Stimulated activated naive CD8-positive, alpha-beta T cell treated with anti-CD3 and anti-CD28 coated beads, Interleukin-15, Interleukin-2, amounts not matched to agents 100 ng/mL and 50 ng/mL, for 24 hours (primary cell): ENCODE data around the gene ROBO1.

Source experiments
- H3K27ac Mint-ChIP-seq: one replicate; pipeline ENCODE4 v1.8.0; 2021; ENCODE audit warnings: mild to moderate bottlenecking, mixed read lengths
- H3K27me3 Mint-ChIP-seq: one replicate; pipeline ENCODE4 v1.8.0; 2021; ENCODE audit warnings: mixed read lengths
- H3K36me3 Mint-ChIP-seq: one replicate; pipeline ENCODE4 v1.8.0; 2021; ENCODE audit warnings: low read depth, mixed read lengths
- H3K4me1 Mint-ChIP-seq: one replicate; pipeline ENCODE4 v1.8.0; 2021; ENCODE audit warnings: low read depth, mixed read lengths
- H3K4me3 Mint-ChIP-seq: one replicate; pipeline ENCODE4 v1.8.0; 2021; ENCODE audit warnings: mild to moderate bottlenecking, mixed read lengths
- H3K9me3 Mint-ChIP-seq: one replicate; pipeline ENCODE4 v1.8.0; 2021; ENCODE audit warnings: mixed read lengths

Gene ROBO1

GRCh38 chr3:78993375-78993774 lies 774.4 kb downstream of the ROBO1 start:
- no peaks in the 10 kb centered on the region for H3K4me1 Mint-ChIP-seq
- no peaks in the 10 kb centered on the region for H3K27me3 Mint-ChIP-seq
- H3K36me3 Mint-ChIP-seq, result no peaks in the 10 kb centered on the region
- H3K27ac Mint-ChIP-seq, result no peak overlapping the region
- peaks cover 14% of the 10 kb centered on the region for H3K9me3 Mint-ChIP-seq
- no peak overlapping the region for H3K4me3 Mint-ChIP-seq

- H3K4me3 Mint-ChIP-seq, result no peak overlapping the region
- no peak overlapping the region for H3K27ac Mint-ChIP-seq
- peaks cover 14% of the 10 kb centered on the region for H3K9me3 Mint-ChIP-seq
- H3K4me1 Mint-ChIP-seq, result no peaks in the 10 kb centered on the region
- H3K36me3 Mint-ChIP-seq, result no peaks in the 10 kb centered on the region
- H3K27me3 Mint-ChIP-seq, result no peaks in the 10 kb centered on the region
Observed at GRCh38 chr3:78992830-78993229, 775.0 kb downstream of the ROBO1 start.

GRCh38 chr3:78992400-78992799 lies 775.4 kb downstream of the ROBO1 start:
- H3K27ac Mint-ChIP-seq, result no peak overlapping the region
- H3K4me3 Mint-ChIP-seq, result no peak overlapping the region

GRCh38 chr3:78991656-78992055 lies 776.1 kb downstream of the ROBO1 start:
- H3K4me1 Mint-ChIP-seq, result no peaks in the 10 kb centered on the region
- no peaks in the 10 kb centered on the region for H3K36me3 Mint-ChIP-seq
- H3K27me3 Mint-ChIP-seq, result no peaks in the 10 kb centered on the region
- no peak overlapping the region for H3K27ac Mint-ChIP-seq
- H3K4me3 Mint-ChIP-seq, result no peak overlapping the region
- peaks cover 9% of the 10 kb centered on the region for H3K9me3 Mint-ChIP-seq

More at GRCh38 chr3:78992400-78992799, 775.4 kb downstream of the ROBO1 start:
- Mint-ChIP-seq H3K36me3 (no peaks in the 10 kb centered on the region), H3K27me3 (no peaks in the 10 kb centered on the region), H3K4me1 (no peaks in the 10 kb centered on the region), H3K9me3 (peaks cover 12% of the 10 kb centered on the region)

- no peak overlapping the region for H3K4me3 Mint-ChIP-seq
- H3K27ac Mint-ChIP-seq, result no peak overlapping the region
- H3K9me3 Mint-ChIP-seq, result peaks cover 2% of the 10 kb centered on the region
- H3K4me1 Mint-ChIP-seq, result no peaks in the 10 kb centered on the region
- H3K36me3 Mint-ChIP-seq, result no peaks in the 10 kb centered on the region
- H3K27me3 Mint-ChIP-seq, result no peaks in the 10 kb centered on the region
Observed at GRCh38 chr3:78990156-78990555, 777.6 kb downstream of the ROBO1 start.

- Mint-ChIP-seq H3K27ac (no peak overlapping the region), H3K27me3 (no peaks in the 10 kb centered on the region), H3K9me3 (peaks cover 4% of the 10 kb centered on the region), H3K4me1 (no peaks in the 10 kb centered on the region), H3K4me3 (no peak overlapping the region), H3K36me3 (no peaks in the 10 kb centered on the region)
Observed at GRCh38 chr3:78988324-78988723, 779.5 kb downstream of the ROBO1 start.

GRCh38 chr3:78986416-78987101 lies 781.2 kb downstream of the ROBO1 start:
- no peak overlapping the region for H3K4me3 Mint-ChIP-seq
- H3K4me1 Mint-ChIP-seq, result no peaks in the 10 kb centered on the region
- H3K9me3 Mint-ChIP-seq, result peaks cover 4% of the 10 kb centered on the region
- no peaks in the 10 kb centered on the region for H3K36me3 Mint-ChIP-seq
- no peaks in the 10 kb centered on the region for H3K27me3 Mint-ChIP-seq
- no peak overlapping the region for H3K27ac Mint-ChIP-seq

- H3K27ac Mint-ChIP-seq, result no peak overlapping the region
- H3K4me1 Mint-ChIP-seq, result no peaks in the 10 kb centered on the region
- no peaks in the 10 kb centered on the region for H3K36me3 Mint-ChIP-seq
- peaks cover 4% of the 10 kb centered on the region for H3K9me3 Mint-ChIP-seq
- no peak overlapping the region for H3K4me3 Mint-ChIP-seq
- no peaks in the 10 kb centered on the region for H3K27me3 Mint-ChIP-seq
Observed at GRCh38 chr3:78985981-78986380, 781.8 kb downstream of the ROBO1 start.

GRCh38 chr3:78979028-78979427 lies 788.8 kb downstream of the ROBO1 start:
- Mint-ChIP-seq H3K4me1 (no peaks in the 10 kb centered on the region), H3K9me3 (peaks cover 4% of the 10 kb centered on the region)

GRCh38 chr3:78978037-78978436 lies 789.8 kb downstream of the ROBO1 start:
- Mint-ChIP-seq H3K36me3 (no peaks in the 10 kb centered on the region), H3K4me3 (no peak overlapping the region), H3K9me3 (peaks cover 7% of the 10 kb centered on the region), H3K4me1 (no peaks in the 10 kb centered on the region), H3K27ac (no peak overlapping the region), H3K27me3 (no peaks in the 10 kb centered on the region)

More at GRCh38 chr3:78979028-78979427, 788.8 kb downstream of the ROBO1 start:
- H3K4me3 Mint-ChIP-seq, result no peak overlapping the region
- no peaks in the 10 kb centered on the region for H3K27me3 Mint-ChIP-seq
- H3K36me3 Mint-ChIP-seq, result no peaks in the 10 kb centered on the region
- no peak overlapping the region for H3K27ac Mint-ChIP-seq

- Mint-ChIP-seq H3K4me3 (no peak overlapping the region), H3K4me1 (no peaks in the 10 kb centered on the region), H3K27me3 (no peaks in the 10 kb centered on the region), H3K27ac (no peak overlapping the region), H3K36me3 (no peaks in the 10 kb centered on the region), H3K9me3 (peaks cover 8% of the 10 kb centered on the region)
Observed at GRCh38 chr3:78977073-78977472, 790.7 kb downstream of the ROBO1 start.

- Mint-ChIP-seq H3K27me3 (no peaks in the 10 kb centered on the region), H3K36me3 (no peaks in the 10 kb centered on the region), H3K4me3 (no peak overlapping the region), H3K4me1 (no peaks in the 10 kb centered on the region), H3K27ac (no peak overlapping the region), H3K9me3 (peaks cover 8% of the 10 kb centered on the region)
Observed at GRCh38 chr3:78976200-78976599, 791.6 kb downstream of the ROBO1 start.

- Mint-ChIP-seq H3K36me3 (no peaks in the 10 kb centered on the region), H3K9me3 (peaks cover 8% of the 10 kb centered on the region), H3K27me3 (no peaks in the 10 kb centered on the region), H3K4me3 (no peak overlapping the region), H3K4me1 (no peaks in the 10 kb centered on the region), H3K27ac (no peak overlapping the region)
Observed at GRCh38 chr3:78974181-78974790, 793.5 kb downstream of the ROBO1 start.

- Mint-ChIP-seq H3K27ac (no peak overlapping the region), H3K27me3 (no peaks in the 10 kb centered on the region), H3K36me3 (no peaks in the 10 kb centered on the region), H3K9me3 (peaks cover 4% of the 10 kb centered on the region), H3K4me3 (no peak overlapping the region), H3K4me1 (no peaks in the 10 kb centered on the region)
Observed at GRCh38 chr3:78972617-78973301, 795.0 kb downstream of the ROBO1 start.

GRCh38 chr3:78970656-78971055 lies 797.1 kb downstream of the ROBO1 start:
- Mint-ChIP-seq H3K4me3 (no peak overlapping the region), H3K4me1 (no peaks in the 10 kb centered on the region), H3K27me3 (no peaks in the 10 kb centered on the region), H3K27ac (no peak overlapping the region), H3K36me3 (no peaks in the 10 kb centered on the region), H3K9me3 (peaks cover 4% of the 10 kb centered on the region)
